GM21576 (cell line): ENCODE measurements around the gene CCIN.
"Not testable (repeated sequence)": the region's sequence is repeated elsewhere in the genome, so short reads cannot be mapped to it uniquely, and the experiment has no call there.

Experiments
- ATAC-seq: cut with Tn5 transposase; IDR thresholded peaks from one replicate; pipeline ENCODE4 v1.9.1; 2021; ENCODE audit warnings: mild to moderate bottlenecking, moderate library complexity; ENCODE audit not compliant: unreplicated experiment

The CCIN gene

DNA sequence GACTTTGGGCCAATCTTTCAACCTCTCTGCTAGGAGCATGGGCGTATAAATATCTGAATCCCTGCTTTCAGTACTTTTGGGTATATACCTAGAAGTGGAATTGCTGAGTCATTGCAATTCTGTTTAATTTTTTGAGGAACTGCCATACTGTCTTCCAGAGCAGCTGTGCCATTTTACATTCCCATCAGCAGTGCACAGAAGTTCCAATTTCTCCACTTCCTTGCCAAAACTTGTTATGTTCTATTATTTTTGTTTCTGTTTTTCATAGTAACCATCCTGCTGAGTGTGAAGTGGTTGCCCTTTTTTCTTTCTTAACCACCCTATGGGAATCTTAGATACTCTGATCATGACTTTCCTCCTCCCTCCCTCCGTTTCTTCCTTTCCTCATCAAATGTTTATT lies 11.1 kb upstream of the CCIN start:
- no peak for ATAC-seq

DNA sequence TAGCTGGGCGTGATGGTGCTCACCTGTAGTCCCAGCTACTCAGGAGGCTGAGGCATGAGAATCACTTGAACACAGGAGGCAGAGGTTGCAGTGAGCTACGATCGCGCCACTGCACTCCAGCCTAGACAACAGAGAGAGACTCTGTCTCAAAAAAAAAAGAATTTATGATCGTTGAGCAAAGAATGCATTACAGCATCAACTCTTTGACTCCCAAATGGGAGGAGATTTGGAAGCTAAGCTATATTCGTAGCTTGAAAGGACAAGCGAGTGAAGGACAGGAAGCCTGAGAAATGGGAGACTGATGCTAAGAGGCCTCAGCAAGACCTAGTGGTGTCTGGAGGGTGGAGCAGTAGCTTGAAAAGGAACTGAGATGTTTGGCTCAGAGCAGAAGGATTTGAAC lies 10.3 kb upstream of the CCIN start:
- ATAC-seq = no peak

DNA sequence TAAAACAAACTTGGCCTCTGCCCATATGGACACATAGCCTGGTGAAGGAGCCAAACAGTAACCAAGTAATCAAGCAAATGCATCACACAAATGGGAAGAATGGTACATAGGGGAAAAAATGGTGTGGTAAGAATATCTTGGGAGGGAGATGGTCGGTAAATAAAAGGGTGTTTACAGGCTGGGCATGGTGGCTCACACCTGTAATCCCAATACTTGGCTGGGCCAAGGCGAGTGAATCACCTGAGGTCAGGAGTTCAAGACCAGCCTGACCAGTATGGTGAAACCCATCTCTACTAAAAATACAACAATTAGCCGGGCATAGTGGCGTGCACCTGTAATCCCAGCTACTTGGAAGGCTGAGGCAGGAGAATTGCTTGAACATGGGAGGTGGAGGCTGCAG lies 9.7 kb upstream of the CCIN start:
- ATAC-seq = not testable (repeated sequence)

DNA sequence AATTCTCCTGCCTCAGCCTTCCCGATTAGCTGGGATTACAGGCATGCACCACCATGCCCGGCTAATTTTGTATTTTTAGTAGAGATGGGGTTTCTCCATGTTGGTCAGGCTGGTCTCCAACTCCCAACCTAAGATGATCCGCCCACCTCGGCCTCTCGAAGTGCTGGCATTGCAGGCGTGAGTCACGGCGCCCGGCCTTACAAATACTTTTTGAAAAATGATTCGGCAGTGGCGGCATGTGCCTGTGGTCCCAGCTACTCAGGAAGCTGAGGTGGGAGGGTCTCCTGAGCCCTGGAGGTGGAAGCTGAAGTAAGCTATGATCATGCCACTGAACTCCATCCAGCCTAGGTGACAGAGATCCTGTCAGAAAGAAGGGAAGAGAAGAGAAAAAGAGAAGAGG lies 9.1 kb upstream of the CCIN start:
- ATAC-seq = not testable (repeated sequence)

DNA sequence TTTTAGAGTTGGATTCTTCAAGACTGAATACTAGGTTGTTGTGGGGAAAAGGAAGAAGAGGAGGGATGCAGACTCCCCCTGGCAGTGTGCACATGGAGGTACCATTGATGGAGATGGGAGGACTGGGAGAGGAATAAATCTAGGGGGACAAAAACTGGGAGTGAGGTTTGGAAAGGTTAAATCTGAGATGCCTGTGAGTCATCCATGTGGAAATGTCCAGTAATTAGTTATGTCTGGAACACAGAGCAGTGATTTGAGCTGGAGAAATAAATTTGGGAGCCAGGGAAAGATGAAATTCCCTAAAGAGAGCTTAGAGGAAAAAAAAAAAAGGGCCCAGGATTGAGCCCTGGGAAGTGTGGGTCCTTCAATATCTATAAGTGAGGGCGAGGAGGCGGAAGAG lies 8.0 kb upstream of the CCIN start:
- ATAC-seq = no peak

DNA sequence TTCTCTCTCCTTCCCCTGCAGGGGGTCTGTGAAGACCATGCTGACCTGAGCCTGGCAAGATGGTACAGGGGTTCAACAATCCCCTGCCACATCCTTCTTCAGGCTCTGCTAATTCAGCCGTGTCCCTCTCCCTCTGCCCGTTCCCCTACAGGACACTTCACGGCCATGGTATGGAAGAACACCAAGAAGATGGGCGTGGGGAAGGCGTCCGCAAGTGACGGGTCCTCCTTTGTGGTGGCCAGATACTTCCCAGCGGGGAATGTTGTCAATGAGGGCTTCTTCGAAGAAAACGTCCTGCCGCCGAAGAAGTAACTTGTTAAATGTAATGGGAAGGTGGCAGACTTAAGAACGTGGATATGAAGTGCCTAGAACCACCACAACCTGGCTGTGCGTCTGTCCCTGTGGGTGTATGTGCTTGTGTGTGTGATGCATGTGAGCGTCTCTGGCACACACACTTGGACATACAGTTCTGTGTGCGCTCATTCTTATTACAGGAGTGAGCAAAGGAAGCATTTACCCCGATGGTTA lies 6.9 kb upstream of the CCIN start:
- no peak for ATAC-seq

DNA sequence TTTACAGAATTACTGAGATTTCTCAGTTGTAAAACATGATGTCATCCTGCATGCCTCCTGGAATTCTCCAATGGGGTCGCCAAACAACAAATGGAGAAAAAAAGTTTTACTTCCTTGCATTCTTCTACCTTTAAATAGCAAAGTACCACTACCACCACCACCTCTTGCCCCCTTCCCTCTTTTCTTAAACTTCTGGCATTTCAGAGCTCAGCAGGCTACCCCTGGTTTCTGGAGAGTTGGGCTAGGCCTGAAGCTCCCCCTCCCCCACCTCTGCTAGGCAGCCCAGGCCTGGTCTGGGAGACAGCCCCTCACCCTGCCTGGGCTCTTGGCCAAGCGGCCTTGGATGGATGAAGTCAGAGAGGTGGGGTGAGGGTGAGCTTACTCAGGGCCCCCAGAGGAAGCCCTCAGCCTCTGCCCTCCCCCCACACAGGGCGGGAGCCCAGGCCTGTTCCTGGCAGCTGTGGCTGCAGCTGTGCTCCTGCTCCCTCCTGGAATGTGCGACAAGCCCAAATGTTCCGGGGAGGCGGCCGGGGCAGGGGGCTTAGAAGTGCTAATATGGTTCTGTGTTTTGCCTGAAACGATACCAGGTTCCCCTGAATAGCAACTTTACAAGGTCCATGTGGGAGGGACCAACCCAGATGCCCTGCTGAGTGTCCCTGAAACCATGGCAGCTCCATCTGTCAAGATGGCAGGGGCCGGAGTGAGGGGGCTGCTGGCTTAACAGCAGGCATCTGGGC lies 6.0 kb upstream of the CCIN start:
- ATAC-seq = no peak

DNA sequence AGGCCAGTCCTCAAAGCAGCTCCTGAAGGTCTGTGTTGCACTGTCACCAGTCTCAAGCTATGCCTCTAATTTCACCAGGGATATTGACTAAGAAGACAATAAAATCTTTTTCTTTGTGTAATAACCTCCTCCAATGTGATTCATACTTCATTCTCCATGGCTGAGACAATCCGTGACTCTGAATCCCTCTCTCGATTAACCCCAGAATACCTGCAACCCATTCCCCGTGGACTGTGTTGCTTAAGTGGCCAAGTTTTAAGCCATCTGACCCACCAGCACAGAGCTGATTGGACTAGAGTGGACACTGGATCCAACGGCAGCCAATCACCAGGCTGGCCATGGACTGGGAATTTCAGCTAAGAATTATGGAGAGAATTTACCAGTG lies 5.4 kb upstream of the CCIN start:
- no peak for ATAC-seq

DNA sequence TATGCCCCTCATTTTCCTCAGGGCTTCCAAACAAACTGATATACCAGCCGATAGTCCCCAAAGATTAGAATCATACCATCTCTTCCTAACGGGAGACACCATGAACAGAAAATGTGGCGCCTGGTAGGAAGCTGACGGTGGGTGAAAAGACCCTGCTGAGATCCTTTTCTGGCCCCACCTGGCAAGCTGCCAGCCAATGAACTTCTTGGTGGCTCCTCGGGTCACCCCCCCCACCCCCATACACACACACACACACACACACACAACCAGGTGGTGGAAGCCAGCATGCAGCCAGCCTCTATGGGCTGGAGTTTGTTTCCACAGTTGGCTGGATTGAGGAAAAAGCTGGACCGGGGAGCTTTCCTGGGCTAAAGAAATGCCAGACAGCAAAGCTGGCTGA lies 4.8 kb upstream of the CCIN start:
- no peak for ATAC-seq

DNA sequence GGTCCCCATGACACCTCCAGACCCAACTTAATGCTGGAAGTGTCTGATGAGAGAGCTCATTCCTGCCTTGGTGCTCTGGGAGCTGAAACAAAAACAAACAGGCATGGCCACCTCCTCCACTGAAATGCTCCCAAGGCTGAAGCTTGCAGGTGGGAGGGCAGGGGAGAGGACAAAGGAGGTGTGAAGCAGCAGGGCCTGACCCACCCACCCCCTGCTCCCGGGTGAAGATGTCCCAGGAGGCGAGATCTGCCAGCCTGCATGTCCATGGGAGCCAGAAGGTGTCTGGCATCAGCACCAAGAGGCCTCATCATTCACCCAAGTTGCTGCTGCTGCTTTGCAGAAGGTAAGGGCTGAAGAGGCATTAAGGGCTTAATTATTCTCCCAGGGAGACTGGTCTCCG lies 4.2 kb upstream of the CCIN start:
- no peak for ATAC-seq

DNA sequence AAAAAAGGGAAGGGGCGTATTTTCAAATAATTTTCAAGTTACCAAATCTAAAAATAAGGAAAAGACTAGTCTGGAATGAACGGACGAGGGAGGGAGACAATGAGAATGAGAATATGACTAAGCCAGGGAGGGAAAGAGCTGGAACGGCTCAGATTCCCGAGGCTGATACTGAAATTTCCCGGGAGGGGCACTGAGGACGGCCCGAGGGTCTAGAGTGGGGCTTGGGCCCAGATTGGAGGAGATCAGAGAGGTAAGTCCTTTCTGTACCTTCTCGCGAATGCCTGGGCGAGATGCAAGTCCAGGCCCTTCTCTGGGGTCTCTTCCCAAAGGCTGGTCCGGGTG lies 3.4 kb upstream of the CCIN start:
- no peak for ATAC-seq

DNA sequence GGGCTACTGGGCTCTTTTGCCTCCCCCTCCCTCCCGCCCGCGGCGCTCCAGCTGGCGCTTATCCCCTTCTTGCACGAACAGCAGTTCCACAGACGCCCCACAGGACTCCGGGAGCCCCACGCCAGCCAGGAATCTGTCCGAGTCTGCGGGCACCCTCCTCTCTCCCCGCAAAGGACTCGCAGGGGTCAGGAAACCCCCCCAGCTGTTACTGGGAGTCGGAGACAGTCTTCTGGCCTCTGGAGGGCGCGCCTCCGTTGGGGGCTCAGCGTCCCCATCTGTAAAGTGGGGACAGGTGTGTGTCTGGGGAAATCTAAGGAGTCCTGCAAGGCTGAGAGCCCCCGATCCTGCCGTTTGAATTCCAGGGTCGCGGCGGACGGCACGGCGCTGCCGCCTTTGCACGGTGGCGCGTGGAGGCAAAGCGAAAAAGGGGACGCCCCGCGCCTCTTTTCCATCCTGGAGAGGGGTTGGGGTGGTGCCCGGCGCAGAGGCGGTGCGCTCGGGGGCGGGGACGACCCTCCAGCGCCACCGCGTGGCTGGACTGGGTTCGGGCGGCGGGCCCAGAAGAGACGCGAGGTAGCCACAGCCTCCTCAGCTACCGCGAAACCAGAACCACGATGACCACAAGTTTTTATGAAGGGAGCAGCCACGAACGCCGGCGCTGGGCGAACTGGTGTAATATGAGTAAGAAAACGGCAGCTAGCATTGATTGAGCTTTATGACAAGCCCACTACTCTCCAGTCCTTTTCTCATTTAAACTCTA lies 2.8 kb upstream of the CCIN start:
- peak; percentile 90 for ATAC-seq

DNA sequence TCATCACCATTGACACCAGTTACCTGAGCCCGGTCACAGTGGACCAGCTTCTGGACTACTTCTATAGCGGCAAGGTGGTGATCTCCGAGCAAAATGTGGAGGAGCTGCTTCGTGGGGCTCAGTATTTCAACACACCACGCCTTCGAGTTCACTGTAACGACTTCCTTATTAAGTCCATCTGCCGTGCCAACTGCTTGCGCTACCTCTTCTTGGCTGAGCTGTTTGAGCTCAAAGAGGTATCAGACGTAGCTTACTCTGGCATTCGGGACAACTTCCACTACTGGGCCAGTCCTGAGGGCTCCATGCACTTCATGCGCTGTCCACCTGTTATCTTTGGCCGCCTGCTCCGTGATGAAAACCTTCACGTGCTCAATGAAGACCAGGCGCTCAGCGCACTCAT lies 520 bp downstream of the CCIN start:
- no peak for ATAC-seq

DNA sequence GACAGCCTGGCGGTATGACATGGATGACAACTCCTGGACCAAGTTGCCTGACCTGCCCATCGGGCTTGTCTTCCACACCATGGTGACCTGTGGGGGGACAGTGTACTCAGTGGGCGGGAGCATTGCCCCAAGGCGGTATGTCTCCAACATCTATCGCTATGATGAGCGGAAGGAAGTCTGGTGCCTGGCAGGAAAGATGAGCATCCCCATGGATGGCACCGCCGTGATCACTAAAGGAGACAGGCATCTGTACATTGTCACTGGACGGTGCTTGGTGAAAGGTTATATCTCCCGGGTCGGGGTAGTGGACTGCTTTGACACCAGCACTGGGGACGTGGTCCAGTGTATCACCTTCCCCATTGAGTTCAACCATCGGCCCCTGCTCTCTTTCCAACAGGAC lies 1.3 kb downstream of the CCIN start:
- no peak for ATAC-seq

DNA sequence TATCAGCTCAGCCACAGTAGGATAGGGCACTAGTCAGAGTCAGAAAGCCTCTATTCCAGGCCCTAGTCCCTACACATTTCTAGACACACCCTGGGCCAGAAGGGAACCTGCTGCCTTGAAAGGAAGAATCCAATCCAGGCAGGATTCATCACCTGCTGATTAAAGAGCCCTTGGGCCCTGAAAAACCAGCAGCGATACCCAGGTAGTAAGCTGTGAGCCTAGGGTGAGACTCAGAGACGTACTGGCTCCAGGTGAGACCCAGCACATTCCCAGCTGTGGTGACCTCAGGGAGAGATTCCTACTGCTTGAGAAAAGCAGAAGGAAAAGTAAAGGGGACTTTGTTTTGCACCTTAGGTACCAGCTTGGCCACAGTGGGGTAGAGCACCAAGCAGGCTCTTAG lies 4.7 kb downstream of the CCIN start:
- ATAC-seq = no peak

DNA sequence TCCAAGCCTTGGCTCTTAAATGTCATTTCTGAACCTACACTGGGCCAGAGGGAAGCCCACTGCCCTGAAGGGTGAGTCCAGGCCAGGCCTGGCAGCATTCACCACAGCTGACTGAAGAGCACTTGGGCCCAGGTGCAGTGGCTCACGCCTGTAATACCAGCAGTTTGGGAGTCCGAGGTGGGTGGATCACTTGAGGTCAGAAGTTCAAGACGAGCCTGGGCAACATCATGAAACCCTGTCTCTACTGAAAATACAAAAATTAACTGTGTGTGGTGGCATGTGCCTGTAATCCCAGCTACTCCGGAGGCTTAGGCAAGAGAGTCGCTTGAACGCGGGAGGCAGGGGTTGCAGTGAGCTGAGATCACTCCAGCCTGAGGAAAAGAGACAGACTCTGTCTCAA lies 5.1 kb downstream of the CCIN start:
- no peak for ATAC-seq

DNA sequence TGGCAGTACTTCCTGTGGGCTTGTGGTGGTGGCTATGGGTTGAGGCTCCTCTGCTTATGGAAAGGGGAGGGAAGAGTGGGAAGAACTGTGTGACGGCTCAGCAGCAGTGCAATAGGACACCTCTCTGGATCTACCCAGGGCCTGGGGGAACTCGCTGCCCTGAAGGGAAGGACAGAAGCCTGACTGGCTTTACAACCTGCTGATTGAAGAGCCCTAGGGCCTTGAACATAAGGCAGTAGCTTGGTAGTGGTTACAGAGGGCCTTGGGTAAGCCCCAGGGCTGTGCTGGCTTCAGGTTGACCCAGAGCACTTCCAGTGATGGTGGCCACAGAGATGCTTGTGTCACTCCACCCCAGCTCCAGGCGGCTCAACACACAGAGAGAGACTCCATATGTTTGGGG lies 5.5 kb downstream of the CCIN start:
- ATAC-seq = no peak

DNA sequence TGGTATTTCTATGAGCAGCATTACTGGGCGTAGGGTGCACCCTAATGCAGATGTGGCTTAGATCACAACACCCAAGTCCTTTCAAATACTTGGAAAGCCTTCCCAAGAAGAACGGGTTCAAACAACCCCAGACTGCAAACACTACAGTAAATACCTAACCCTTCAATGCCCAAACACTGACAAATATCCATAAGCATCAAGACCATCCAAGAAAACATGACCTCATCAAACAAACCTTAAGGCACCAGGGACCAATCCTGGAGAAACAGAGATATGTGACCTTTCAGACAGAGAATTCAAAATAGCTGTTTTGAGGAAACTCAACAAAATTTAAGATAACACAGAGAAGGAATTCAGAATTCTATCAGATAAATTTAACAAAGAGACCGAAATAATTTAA lies 6.0 kb downstream of the CCIN start:
- ATAC-seq = not testable (repeated sequence)

DNA sequence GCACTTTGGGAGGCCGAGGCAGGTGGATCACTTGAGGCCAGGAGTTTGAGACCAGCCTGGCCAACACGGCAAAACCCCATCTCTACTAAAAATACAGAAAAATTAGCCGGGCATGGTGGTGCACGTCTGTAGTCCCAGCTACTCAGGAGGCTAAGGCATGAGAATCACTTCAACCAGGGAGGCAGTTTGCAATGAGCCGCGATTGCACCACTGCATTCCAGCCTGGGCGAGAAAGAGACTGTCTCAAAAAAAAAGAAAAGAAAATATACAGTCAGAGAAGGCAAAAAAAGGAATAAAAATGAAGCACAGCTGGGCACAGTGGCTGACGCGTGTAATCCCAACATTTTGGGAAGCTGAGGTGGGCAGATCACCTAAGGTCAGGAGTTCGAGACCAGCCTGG lies 7.3 kb downstream of the CCIN start:
- ATAC-seq = not testable (repeated sequence)

DNA sequence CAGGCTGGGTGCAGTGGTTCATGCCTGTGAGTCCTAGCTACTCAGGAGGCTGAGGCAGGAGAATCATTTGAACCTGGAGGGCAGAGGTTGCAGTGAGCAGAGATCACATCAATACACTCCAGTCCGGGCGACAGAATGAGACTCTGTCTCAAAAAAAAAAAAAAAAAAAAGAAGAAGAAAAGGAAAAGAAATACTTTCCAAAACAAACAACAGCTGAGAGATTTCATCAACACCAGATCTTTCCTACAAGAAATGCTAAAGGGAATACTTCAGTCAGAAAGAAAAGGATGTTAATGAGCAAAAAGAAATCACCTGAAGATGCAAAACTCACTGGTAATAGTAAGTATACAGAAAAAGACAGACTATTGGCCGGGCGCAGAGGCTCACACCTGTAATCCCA lies 8.4 kb downstream of the CCIN start:
- ATAC-seq = no peak

DNA sequence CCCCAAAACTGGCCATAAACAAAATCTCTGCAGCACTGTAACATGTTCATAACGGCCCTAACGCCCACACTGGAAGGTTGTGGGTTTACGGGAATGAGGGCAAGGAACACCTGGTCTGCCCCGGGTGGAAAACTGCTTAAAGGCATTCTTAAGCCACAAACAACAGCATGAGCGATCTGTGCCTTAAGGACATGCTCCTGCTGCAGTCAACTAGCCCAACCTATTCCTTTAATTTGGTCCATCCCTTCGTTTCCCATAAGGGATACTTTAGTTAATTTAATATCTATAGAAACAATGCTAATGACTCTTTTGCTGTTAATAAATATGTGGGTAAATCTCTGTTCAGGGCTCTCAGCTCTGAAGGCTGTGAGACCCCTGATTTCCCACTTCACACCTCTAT lies 11.1 kb downstream of the CCIN start:
- ATAC-seq = not testable (repeated sequence)

DNA sequence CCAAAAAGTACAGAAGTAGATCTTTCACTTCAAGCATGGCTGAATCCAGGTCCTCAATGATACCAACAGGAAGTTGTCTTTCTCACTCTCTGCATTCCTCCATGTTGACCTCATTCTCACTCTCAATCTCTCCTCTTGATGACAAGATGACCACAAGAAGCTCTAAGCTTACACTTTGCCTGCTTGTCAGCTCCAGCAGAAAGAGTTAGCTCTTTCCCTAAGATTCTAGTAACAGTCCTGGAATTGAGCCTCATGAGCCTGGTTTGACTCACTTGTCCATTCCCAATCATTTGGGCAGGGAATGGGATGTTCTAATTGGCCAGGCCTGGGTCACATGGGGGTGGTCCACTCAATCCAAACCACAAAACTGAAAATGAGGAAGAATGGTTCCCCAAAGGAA lies 18.2 kb downstream of the CCIN start:
- no peak for ATAC-seq

DNA sequence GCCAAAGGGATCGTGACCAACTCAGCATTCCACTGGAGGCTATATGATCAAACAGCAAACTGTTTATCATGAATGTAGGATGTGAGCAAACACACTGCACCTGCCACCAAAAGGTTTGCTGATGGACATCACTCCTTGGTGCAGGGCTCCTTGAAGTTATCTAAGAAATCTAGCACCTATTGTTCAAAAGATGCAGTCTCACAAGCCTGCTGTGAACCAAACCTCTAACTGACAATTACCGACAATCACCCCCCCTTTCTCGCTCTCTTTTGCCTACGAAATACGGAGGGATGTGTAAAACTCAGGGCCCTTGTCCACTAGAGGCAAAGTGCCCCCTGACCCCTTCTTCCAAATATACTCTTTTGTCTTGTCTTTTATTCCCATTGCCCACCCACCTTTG lies 19.0 kb downstream of the CCIN start:
- ATAC-seq = no peak
